Naive thymus-derived CD4-positive, alpha-beta T cell (primary cell): ENCODE data around the gene PARVA. TPM values are rescaled to one million over a fixed set of nuclear protein-coding genes. Genes with fewer than 3 reads are reported as not detected.

Source experiments
- ATAC-seq: fragments of 150-1000 bp; cut with Tn5 transposase; 2 replicates; pipeline ENCODE4 v1.10.0; 2021; ENCODE audit warnings: mild to moderate bottlenecking, moderate library complexity
- CTCF ChIA-PET: fragments of 350-600 bp; sonication (Branson Sonifier 250); formaldehyde crosslinking; loops from one replicate; lab custom pipeline; 2021; ENCODE audit warnings: antibody characterized with exemption; lab: Charles Lee
- POLR2A ChIA-PET: fragments of 350-600 bp; sonication (Branson Sonifier 250); formaldehyde crosslinking; loops from one replicate; lab custom pipeline; 2021; ENCODE audit warnings: antibody characterized with exemption, inconsistent platforms; lab: Charles Lee
- DNase-seq, 9 donors: peaks; one replicate each; pipeline versions ENCODE4 v3.0.0 to v3.0.0-alpha.2; 2020 to 2022; ENCODE audit warnings: mixed read lengths in 1 of 9
- H3K27ac ChIP-seq: one replicate; pipeline ENCODE4 v1.7.0; 2013; ENCODE audit warnings: mild to moderate bottlenecking, low read depth, low read length, moderate library complexity
- H3K27me3 ChIP-seq, 2 donors: one replicate each; pipeline ENCODE4 v1.7.0; 2013; ENCODE audit warnings: low read length in 2 of 2, mild to moderate bottlenecking in 2 of 2, moderate library complexity in 2 of 2; ENCODE audit not compliant: control insufficient read depth in 2 of 2, insufficient read depth in 2 of 2
- H3K36me3 ChIP-seq, 3 experiments: 1 replicate in 2 of 3; 2 replicates in 1 of 3; pipeline ENCODE4 v1.7.0; 2013; ENCODE audit warnings: low read length in 3 of 3, mild to moderate bottlenecking in 3 of 3, moderate library complexity in 1 of 3; ENCODE audit not compliant: insufficient read depth in 3 of 3, control insufficient read depth in 2 of 3
- H3K4me1 ChIP-seq, 2 donors: one replicate each; pipeline ENCODE4 v1.7.0; 2013; ENCODE audit warnings: low read length in 2 of 2, mild to moderate bottlenecking in 2 of 2, moderate library complexity in 1 of 2; ENCODE audit not compliant: control insufficient read depth in 2 of 2, insufficient read depth in 2 of 2
- H3K4me3 ChIP-seq: 2 replicates; pipeline ENCODE4 v1.7.0; 2013; ENCODE audit warnings: mild to moderate bottlenecking, low read length
- H3K9me3 ChIP-seq, 3 experiments: 1 replicate in 2 of 3; 2 replicates in 1 of 3; pipeline ENCODE4 v1.7.0; 2013; ENCODE audit warnings: low read length in 3 of 3; ENCODE audit not compliant: control insufficient read depth in 2 of 3
- H3K27ac Mint-ChIP-seq, 9 donors: one replicate each; pipeline ENCODE4 v1.8.0; 2020 to 2022; ENCODE audit warnings: mixed read lengths in 9 of 9, mild to moderate bottlenecking in 8 of 9, moderate library complexity in 5 of 9, inconsistent platforms in 2 of 9
- H3K27me3 Mint-ChIP-seq, 5 donors: one replicate each; pipeline ENCODE4 v1.8.0; 2021 to 2022; ENCODE audit warnings: mixed read lengths in 5 of 5, mild to moderate bottlenecking in 1 of 5
- H3K36me3 Mint-ChIP-seq, 5 donors: one replicate each; pipeline ENCODE4 v1.8.0; 2020 to 2022; ENCODE audit warnings: mixed read lengths in 5 of 5, mild to moderate bottlenecking in 3 of 5, inconsistent platforms in 1 of 5
- H3K4me1 Mint-ChIP-seq, 7 donors: one replicate each; pipeline ENCODE4 v1.8.0; 2020 to 2022; ENCODE audit warnings: mixed read lengths in 7 of 7, mild to moderate bottlenecking in 3 of 7, inconsistent platforms in 1 of 7
- H3K4me3 Mint-ChIP-seq, 10 donors: one replicate each; pipeline ENCODE4 v1.8.0; 2020 to 2022; ENCODE audit warnings: mild to moderate bottlenecking in 10 of 10, mixed read lengths in 10 of 10, moderate library complexity in 6 of 10, inconsistent platforms in 2 of 10
- H3K9me3 Mint-ChIP-seq, 11 donors: one replicate each; pipeline ENCODE4 v1.8.0; 2020 to 2022; ENCODE audit warnings: mixed read lengths in 11 of 11, mild to moderate bottlenecking in 4 of 11, inconsistent platforms in 1 of 11, moderate library complexity in 1 of 11
- intact Hi-C, 2 donors: fragments of 100-400 bp; cut with micrococcal nuclease; formaldehyde crosslinking; loops; one replicate each; pipeline ENCODE4 v1.15.1; 2023
- polyA plus RNA-seq, 2 donors: library from polyadenylated mRNA; unstranded; fragments of 300-500 nt; fragmentation: Illumina TruSeq; gene quantifications; one replicate each; pipeline ENCODE4 v1.2.3, GENCODE V29; 2021
- total RNA-seq, 6 experiments: library from RNA in 5 of 6; stranded (reverse) in 5 of 6; gene quantifications; 1 replicate in 5 of 6; 2 replicates in 1 of 6; pipeline ENCODE4 v1.2.3 and lab custom pipeline; 2021 to 2026

Gene PARVA
- total and polyA plus RNA-seq, 7 experiments from 2014 or later = 0.07 to 0.97 (median 0.69) TPM

- Histone ChIP-seq H3K27ac (no peak overlapping the region), H3K9me3 (no peaks in the 10 kb centered on the region), H3K36me3 (no peaks in the 10 kb centered on the region), H3K4me1 (no peaks in the 10 kb centered on the region), H3K4me3 (no peak overlapping the region), H3K27me3 (no peaks in the 10 kb centered on the region)
- H3K9me3 Mint-ChIP-seq = peaks cover 0 to 1% (median 0%) of the 10 kb centered on the region in 11 donors
- H3K27ac Mint-ChIP-seq = no peak overlapping the region
- CTCF ChIA-PET = no interaction called here
- intact Hi-C loops = no loop called here
- no peaks in the 10 kb centered on the region for H3K36me3 Mint-ChIP-seq
- no peaks in the 10 kb centered on the region for H3K4me1 Mint-ChIP-seq
- peaks cover 0 to 12% (median 2%) of the 10 kb centered on the region in 5 donors for H3K27me3 Mint-ChIP-seq
- no peak for DNase-seq
- H3K4me3 Mint-ChIP-seq = no peak overlapping the region
- POLR2A ChIA-PET = no interaction called here
- ATAC-seq = no peak
Observed at GRCh38 chr11:12430954-12431595, 53.7 kb downstream of the PARVA start.

GRCh38 chr11:12432507-12432906 lies 55.1 kb downstream of the PARVA start:
- CTCF ChIA-PET = interaction anchor here (0.6 kb wide), 1 partner anchor 100 kb away, joined by 4 read pairs; no protein-coding TSS in a partner anchor
- POLR2A ChIA-PET = no interaction called here
- H3K4me3 Mint-ChIP-seq = no peak overlapping the region
- H3K36me3 Mint-ChIP-seq = no peaks in the 10 kb centered on the region
- no peak overlapping the region for H3K4me3 ChIP-seq
- no peaks in the 10 kb centered on the region for H3K4me1 ChIP-seq
- H3K27ac Mint-ChIP-seq = no peak overlapping the region
- DNase-seq (no peak), ATAC-seq (no peak)
- intact Hi-C loops = no loop called here
- no peaks in the 10 kb centered on the region for H3K4me1 Mint-ChIP-seq
- H3K36me3 ChIP-seq = no peaks in the 10 kb centered on the region
- H3K9me3 ChIP-seq = no peaks in the 10 kb centered on the region
- no peaks in the 10 kb centered on the region for H3K9me3 Mint-ChIP-seq
- peaks cover 0 to 16% (median 6%) of the 10 kb centered on the region in 5 donors for H3K27me3 Mint-ChIP-seq
- H3K27ac ChIP-seq = no peak overlapping the region
- no peaks in the 10 kb centered on the region for H3K27me3 ChIP-seq

DNA sequence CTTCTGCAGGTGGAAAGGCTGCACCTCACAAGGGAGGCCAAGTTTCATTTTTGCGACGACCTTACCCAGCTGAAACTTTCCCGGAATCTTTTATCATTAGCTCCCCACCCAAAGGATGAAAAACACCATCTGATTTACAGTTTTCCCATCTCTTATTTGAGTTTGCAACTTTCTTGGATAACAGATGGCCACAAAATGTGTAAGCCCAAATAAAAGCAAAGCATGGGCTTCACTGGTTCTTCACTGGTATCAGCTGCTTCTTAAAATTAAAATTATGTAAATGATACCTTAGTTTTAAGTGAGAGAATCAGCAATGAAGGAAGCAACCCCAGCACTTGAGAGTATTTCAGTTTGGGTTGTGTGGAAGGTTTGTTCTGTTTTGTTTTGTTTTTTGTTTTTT lies 55.8 kb downstream of the PARVA start:
- no peaks in the 10 kb centered on the region for H3K4me1 ChIP-seq
- Mint-ChIP-seq H3K27ac (no peak overlapping the region), H3K4me1 (no peaks in the 10 kb centered on the region), H3K4me3 (no peak overlapping the region), H3K9me3 (no peaks in the 10 kb centered on the region), H3K27me3 (peaks cover 0 to 16% (median 6%) of the 10 kb centered on the region in 5 donors), H3K36me3 (no peaks in the 10 kb centered on the region)
- H3K27ac ChIP-seq = no peak overlapping the region
- DNase-seq (no peak), ATAC-seq (no peak)
- no peak overlapping the region for H3K4me3 ChIP-seq
- no peaks in the 10 kb centered on the region for H3K36me3 ChIP-seq
- no peaks in the 10 kb centered on the region for H3K27me3 ChIP-seq
- ChIA-PET CTCF (interaction anchor here (0.6 kb wide), 1 partner anchor 101 kb away, joined by 4 read pairs; no protein-coding TSS in a partner anchor), POLR2A (no interaction called here)
- intact Hi-C loops = no loop called here
- no peaks in the 10 kb centered on the region for H3K9me3 ChIP-seq

- intact Hi-C loops = no loop called here
- DNase-seq = no peak
- no peaks in the 10 kb centered on the region for H3K36me3 Mint-ChIP-seq
- CTCF ChIA-PET = no interaction called here
- Histone ChIP-seq H3K4me3 (no peak overlapping the region), H3K9me3 (no peaks in the 10 kb centered on the region), H3K27ac (no peak overlapping the region), H3K4me1 (no peaks in the 10 kb centered on the region), H3K27me3 (no peaks in the 10 kb centered on the region), H3K36me3 (no peaks in the 10 kb centered on the region)
- H3K4me3 Mint-ChIP-seq = no peak overlapping the region
- POLR2A ChIA-PET = no interaction called here
- ATAC-seq = no peak
- no peaks in the 10 kb centered on the region for H3K4me1 Mint-ChIP-seq
- no peaks in the 10 kb centered on the region for H3K9me3 Mint-ChIP-seq
- H3K27me3 Mint-ChIP-seq = peaks cover 0 to 16% (median 6%) of the 10 kb centered on the region in 5 donors
- no peak overlapping the region for H3K27ac Mint-ChIP-seq
Observed at GRCh38 chr11:12433571-12434324, 56.4 kb downstream of the PARVA start.

GRCh38 chr11:12434325-12434654 lies 56.9 kb downstream of the PARVA start:
- Mint-ChIP-seq H3K27ac (no peak overlapping the region), H3K27me3 (peaks cover 0 to 16% (median 6%) of the 10 kb centered on the region in 5 donors), H3K4me1 (no peaks in the 10 kb centered on the region), H3K4me3 (no peak overlapping the region), H3K36me3 (no peaks in the 10 kb centered on the region), H3K9me3 (no peaks in the 10 kb centered on the region)
- intact Hi-C loops = no loop called here
- Histone ChIP-seq H3K27me3 (no peaks in the 10 kb centered on the region), H3K36me3 (no peaks in the 10 kb centered on the region), H3K4me3 (no peak overlapping the region), H3K4me1 (no peaks in the 10 kb centered on the region), H3K9me3 (no peaks in the 10 kb centered on the region), H3K27ac (no peak overlapping the region)
- ChIA-PET POLR2A (no interaction called here), CTCF (no interaction called here)
- DNase-seq (no peak), ATAC-seq (no peak)

DNA sequence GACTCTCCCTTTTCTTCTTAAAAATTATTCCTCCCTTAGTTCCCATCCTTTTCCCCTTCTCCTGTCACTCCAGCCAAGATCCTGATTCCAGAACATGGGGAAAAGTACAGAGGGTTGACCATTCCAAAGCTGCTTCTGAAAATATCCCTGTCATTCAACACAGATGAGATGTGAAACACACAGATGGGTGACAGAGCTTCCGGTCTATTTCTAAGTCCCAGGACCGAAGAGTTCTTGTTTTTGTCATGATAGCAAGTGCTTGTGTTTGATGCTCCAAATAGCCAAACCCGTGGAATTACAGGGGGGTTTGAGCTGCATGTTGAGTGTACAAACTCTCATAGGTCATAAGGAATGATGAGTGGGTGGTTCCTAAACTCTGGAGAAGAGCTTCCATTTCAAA lies 57.9 kb downstream of the PARVA start:
- no peaks in the 10 kb centered on the region for H3K4me1 ChIP-seq
- H3K27me3 Mint-ChIP-seq = peaks cover 0 to 16% (median 9%) of the 10 kb centered on the region in 5 donors
- no peaks in the 10 kb centered on the region for H3K9me3 ChIP-seq
- no peak for DNase-seq
- peaks cover 0 to 6% (median 0%) of the 10 kb centered on the region in 7 donors for H3K4me1 Mint-ChIP-seq
- H3K4me3 ChIP-seq = no peak overlapping the region
- ChIA-PET POLR2A (interaction anchor here (1.0 kb wide), 1 partner anchor 15 kb away, joined by 3 read pairs; no protein-coding TSS in a partner anchor), CTCF (no interaction called here)
- no peak overlapping the region for H3K27ac Mint-ChIP-seq
- H3K4me3 Mint-ChIP-seq = no peak overlapping the region
- no peaks in the 10 kb centered on the region for H3K36me3 Mint-ChIP-seq
- no peak for ATAC-seq
- H3K27ac ChIP-seq = no peak overlapping the region
- H3K27me3 ChIP-seq = no peaks in the 10 kb centered on the region
- H3K9me3 Mint-ChIP-seq = peaks cover 0 to 5% (median 0%) of the 10 kb centered on the region in 11 donors
- H3K36me3 ChIP-seq = no peaks in the 10 kb centered on the region
- intact Hi-C loops = no loop called here
